Stimulated activated CD8-positive, alpha-beta memory T cell treated with anti-CD3 and anti-CD28 coated beads, Interleukin-12 subunit alpha, Interleukin-12 subunit beta, amount 100 ng/mL, for 1 hour (primary cell): ENCODE results near the gene RGS9.
"Not testable (repeated sequence)": the region's sequence is repeated elsewhere in the genome, so short reads cannot be mapped to it uniquely, and the experiment has no call there.

Experiments
- DNase-seq: peaks from one replicate; pipeline ENCODE4 v3.0.0-alpha.2; 2020; ENCODE audit warnings: low read depth

RGS9 gene

DNA sequence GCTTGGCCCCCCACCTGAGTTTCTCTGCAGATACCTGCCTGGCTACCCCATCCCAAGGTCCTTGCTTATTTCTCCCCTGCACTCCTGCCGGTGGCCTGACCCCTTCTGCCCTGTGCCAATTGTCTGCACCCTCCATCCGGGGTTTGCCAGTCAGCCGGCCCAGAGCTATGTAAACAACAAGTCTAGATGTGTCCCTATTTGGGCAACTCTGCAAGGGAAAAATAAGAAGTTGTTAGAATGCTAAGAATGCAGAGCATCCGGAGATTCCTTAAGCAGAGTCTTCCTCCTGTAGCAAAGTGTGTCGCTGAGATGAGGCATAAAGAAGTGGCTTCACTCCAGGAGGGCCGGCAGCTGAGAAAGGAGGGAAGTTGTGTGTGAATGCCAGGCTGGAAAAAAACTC lies 46.6 kb downstream of the RGS9 start:
- DNase-seq = no peak

GRCh38 chr17:65184235-65184959 lies 47.2 kb downstream of the RGS9 start:
- no peak for DNase-seq

DNA sequence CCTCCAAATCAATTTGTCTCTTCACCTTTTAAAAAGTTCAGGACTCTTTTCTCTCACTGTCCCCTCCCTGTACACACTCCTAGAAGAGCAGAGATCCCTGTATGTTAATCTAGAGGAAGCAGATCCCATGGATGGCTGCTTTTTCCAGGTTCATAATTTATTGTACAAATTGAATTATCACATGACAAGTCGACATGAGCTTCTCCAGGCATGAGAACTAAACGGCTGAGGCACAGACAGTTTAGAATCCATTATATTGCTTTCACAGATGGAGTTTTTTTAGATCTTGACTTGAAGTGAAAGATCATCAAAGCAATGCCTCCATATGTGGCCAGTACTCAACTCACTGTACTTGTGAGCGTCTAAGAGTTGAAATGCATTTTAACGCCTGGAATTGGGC lies 47.9 kb downstream of the RGS9 start:
- no peak for DNase-seq

DNA sequence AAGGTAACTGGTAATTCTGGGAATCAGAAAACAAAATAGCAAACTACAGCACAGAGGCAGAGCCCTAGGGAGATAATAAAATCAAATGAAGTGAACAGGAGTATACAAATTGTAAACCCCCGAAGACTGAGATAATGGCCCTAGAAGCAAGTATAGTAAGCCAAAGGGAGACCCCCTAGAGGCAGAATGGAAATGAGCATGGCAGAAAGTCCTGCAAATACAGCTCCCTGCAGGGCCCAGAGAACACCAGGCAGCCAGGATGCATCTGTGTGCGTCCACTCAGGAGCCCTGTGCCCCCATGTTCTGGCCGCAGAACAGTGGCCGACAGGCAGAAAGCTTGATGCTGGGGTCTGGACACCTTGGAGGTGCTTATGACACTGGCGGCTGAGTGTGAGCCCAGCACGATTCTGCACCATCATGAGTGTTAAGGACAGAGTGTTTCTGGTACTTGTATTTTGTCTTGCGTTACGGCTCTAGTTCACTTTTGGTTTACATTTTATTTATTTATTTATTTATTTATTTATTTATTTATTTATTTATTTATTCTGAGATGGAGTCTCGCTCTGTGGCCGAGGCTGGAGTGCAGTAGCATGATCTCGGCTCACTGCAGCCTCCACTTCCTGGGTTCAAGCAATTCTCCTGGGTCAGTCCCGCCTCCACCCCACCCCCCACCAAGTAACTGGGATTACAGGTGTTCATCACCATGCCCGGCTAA lies 48.7 kb downstream of the RGS9 start:
- DNase-seq = no peak

DNA sequence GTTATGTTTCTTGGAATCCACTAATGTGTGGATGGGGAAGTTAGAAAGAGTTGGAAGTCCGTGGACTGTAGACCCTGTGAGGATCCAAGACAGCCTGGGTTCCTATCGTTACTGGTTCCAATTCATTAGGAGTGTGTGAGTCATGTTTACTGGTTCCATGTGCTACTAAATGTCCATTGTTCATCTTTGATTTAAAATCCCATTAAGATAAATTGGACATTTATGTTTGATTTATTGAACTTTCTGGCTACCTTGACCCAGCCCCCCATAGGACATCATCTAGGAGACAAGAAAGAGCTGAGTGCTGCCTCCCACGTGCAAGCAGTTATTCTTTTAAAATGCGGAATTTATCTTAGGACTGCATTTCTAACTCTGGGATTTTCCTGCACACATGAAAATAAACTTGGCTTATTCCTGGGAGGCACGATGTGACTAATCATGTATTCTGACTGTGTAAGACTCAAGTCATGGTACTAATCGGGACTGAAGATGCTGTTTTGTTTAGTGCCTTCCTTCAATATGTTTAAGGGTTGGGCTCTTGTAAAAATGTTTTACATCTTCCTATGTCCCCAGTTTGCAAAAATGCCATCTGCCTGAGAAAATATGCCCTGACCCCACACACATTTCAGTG lies 53.4 kb downstream of the RGS9 start:
- DNase-seq = no peak

DNA sequence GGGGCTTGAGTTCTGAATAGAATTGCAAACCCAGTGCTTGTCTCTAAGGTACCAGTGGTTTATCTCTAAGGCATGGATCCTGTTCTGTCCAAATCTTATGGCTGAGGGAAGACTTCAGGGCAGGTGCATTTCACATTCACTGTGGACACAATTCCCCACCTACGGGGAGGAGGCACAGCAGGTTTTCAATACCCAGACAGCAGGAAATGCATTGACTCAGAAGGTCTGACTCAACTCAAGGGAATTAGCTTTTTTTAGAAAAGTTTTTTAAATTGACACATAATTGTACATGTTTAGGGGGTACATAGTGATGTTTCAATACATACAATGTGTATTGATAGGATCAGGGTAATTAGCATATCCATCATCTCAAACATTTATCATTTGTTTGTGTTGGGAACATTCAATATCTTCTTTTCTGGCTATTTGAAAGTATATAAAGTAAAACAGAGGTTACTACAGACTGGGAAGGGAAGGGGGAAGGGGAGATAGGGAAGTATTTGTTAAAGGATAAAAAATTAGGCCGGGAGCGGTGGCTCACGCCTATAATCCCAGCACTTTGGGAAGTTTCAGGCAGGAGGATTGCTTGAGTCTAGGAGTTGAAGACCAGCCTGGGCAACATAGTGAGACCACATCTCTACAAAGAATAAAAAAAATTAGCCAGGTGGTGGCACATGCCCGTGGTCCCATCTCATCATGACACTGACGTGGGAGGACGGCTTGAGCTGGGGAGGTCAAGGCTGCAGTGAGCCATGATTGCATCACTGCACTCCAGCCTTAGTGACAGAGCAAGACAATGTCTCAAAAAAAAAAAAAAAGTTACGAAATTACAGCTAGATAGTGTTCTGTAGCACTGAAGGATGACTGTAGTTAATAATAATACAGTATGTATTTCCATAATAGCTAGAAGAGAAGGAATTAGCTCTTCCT lies 54.9 kb downstream of the RGS9 start:
- no peak for DNase-seq

- DNase-seq = no peak
Measured at GRCh38 chr17:65193305-65193704, 56.1 kb downstream of the RGS9 start.

DNA sequence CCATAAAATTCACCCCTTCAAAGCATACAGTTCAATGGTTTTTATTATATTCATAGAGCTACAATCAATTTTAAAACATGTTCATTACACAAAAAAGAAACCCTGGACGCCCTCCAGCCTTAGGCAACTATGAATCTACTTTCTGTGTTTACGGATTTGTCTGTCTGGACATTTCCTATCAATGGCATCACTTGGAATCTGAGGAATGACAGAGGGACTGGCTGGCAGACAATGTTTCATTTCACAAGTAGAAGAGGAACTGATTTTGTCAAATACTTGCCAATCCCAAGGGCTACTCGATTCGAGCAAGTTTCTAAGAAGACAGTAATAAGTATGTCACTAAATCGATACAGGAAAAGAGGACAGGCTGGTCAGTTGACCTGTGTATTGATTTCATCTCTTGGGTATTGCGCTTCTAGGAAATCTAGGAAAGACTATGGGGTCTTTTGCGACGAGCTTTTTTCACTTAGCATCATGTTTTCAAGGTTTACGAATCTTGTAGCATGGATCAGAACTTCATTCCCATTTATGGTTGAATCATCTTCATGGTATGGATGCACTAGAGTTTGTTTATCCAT lies 56.6 kb downstream of the RGS9 start:
- no peak for DNase-seq

GRCh38 chr17:65194670-65195334 lies 57.6 kb downstream of the RGS9 start:
- DNase-seq = no peak

GRCh38 chr17:65195716-65196115 lies 58.5 kb downstream of the RGS9 start:
- DNase-seq = no peak

GRCh38 chr17:65196617-65197016 lies 59.4 kb downstream of the RGS9 start:
- no peak for DNase-seq

DNA sequence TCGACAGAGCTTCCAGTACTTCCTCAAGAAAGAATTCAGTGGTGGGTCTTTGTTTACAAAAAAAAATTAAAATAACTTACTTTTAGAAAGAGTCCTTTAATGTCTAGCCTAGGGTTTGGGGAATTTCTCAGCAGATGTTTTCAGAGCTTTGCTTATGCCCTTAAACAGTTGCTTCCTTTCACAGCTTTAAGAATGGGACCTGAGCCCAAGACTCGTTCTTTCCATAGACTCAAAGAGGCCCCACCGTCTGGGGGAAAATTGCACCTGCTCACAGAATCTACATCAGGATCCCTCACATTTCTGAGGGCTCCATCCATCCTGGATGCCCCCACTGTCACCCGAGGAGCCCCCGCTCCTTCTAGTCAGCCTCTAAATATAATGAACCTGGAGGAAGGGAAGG lies 60.0 kb downstream of the RGS9 start:
- DNase-seq = no peak

DNA sequence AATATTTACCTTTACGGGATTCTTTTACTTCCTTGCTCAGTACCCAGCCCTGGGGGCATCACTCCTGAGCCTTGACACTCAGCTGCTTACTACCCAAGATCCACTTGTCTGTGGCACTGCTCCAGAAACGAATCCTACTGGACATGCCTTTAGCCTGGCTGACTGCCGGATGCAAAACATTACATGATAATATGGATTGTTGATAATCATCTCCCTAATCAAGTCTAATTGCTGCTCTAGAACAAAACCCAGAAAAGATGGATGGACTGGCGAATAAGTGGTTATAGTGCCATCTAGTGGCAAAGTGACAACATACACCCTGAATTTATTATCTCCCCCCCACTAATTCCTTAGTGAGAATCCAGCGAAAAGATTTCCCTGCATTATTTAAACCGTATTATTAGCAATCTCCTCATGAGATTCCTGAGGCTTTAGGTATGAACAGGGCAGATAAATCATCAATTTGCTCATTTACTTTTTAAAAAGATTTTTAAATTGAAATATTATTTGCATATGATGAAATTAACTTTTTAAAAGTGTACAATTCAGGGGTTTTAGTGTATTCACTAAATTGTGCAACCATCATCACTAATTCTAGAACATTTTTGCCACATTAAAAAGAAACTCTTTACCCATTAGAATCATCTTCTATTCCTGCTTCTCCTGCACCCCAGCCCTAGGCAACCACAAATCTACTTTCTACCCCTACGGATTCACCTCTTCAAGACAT lies 61.6 kb downstream of the RGS9 start:
- no peak for DNase-seq

DNA sequence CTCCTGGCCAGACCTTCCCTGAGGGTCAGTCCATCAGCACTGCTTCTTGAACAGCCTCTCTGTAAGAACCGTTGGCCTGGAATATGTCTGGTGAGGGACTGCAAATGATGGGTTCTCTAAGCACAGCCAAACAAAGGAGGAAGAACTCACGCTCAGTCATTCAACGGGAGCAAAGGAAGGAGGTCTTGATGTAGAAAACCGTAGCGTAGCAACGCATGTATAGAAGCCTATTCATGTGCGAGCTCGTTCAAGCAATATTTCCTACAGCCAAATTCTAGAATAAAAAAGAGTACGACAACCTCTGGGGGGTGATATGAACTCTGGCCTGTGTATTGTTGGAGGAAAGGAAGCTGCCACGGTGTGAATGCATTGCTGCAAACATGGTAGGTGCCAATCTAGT lies 64.2 kb downstream of the RGS9 start:
- no peak for DNase-seq

GRCh38 chr17:65202844-65203571 lies 65.8 kb downstream of the RGS9 start:
- DNase-seq = no peak

- DNase-seq = no peak
Measured at GRCh38 chr17:65204001-65204400, 66.8 kb downstream of the RGS9 start.

DNA sequence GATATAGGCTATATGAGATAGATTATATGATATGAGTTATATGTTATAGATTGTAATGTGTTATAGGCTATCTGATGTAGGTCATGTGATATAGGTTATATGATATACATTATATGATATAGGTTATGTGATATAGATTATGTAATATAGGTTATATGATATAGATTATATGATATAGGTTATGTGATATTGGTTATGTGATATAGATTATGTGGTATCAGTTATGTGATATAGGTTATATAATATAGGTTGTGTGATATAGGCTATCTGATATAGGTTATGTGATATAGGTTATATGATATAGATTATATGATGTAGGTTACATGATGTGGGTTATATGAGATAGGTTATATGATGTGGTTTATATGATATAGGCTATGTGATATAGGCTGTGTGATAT lies 68.5 kb downstream of the RGS9 start:
- no peak for DNase-seq

GRCh38 chr17:65207448-65207847 lies 70.3 kb downstream of the RGS9 start:
- not testable (repeated sequence) for DNase-seq

GRCh38 chr17:65208717-65209116 lies 71.5 kb downstream of the RGS9 start:
- DNase-seq = no peak

DNA sequence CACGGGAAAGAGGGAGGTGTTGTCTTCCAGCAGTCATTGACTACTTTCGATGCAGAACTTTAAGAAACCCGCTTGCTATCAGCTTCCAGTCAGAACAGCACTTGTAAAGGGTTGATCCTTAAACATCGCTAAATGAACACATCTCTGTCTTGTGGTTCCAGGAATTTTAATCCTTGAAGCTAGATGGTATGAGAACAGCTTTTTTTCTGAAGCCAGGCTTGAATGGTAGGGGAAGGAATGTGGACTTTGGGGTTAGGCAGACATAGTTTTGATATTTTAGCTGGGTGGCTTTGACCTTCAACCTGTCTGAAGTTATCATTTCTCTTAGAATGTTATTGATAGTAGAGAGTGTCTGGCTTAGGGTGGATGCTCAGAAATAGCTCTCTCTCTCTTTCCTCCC lies 81.1 kb downstream of the RGS9 start:
- DNase-seq = no peak
